GM12878 (cell line): ENCODE results near the gene ADAM19. TPM values are rescaled to one million over a fixed set of nuclear protein-coding genes. Genes with fewer than 3 reads are reported as not detected.

ENCODE experiments used
- ATAC-seq: fragments of 200-7000 bp; cut with Tn5 transposase; 3 replicates; pipeline ENCODE4 v1.9.1; 2020; ENCODE audit warnings: mild to moderate bottlenecking, moderate library complexity
- BruUV-seq: library from RNA; stranded (reverse); fragments of 400-500 nt; replicated peaks from 2 replicates; lab custom pipeline; 2021; lab: Mats Ljungman, UMichigan
- CTCF ChIA-PET: fragments of 300-600 bp; sonication (Branson Sonifier 250); formaldehyde crosslinking; extraction: SDS; loops from one replicate; lab custom pipeline; 2021; ENCODE audit warnings: inconsistent platforms; lab: Yijun Ruan, JAX
- POLR2A ChIA-PET: fragments of 350-600 bp; formaldehyde crosslinking; extraction: SDS; loops from one replicate; lab custom pipeline; 2021; ENCODE audit warnings: inconsistent platforms; lab: Charles Lee
- RAD21 ChIA-PET: fragments of 300-600 bp; sonication (Branson Sonifier 250); formaldehyde crosslinking; loops from one replicate; lab custom pipeline; 2023; ENCODE audit warnings: antibody characterized with exemption; ENCODE audit not compliant: unreplicated experiment; lab: Charles Lee
- SMC1A ChIA-PET: fragments of 300-600 bp; sonication (Branson Sonifier 250); formaldehyde crosslinking; loops from one replicate; lab custom pipeline; 2023; ENCODE audit not compliant: unreplicated experiment, uncharacterized antibody; lab: Charles Lee
- DNase-seq: peaks from one replicate; pipeline ENCODE4 v3.0.0-alpha.2; 2011; ENCODE audit warnings: low read depth, low spot score
- FAIRE-seq: peaks from 3 replicates; lab custom pipeline; 2011; peaks lifted over from hg19 to GRCh38; lab: Jason Lieb, UNC
- H2AFZ ChIP-seq: 2 replicates; pipeline ENCODE4 v1.6.0; 2011; ENCODE audit warnings: low read depth, low read length, control low read depth; ENCODE audit not compliant: control insufficient read depth
- H3K27ac ChIP-seq: 2 replicates; pipeline ENCODE4 v1.5.1; 2011; ENCODE audit warnings: control low read depth; ENCODE audit not compliant: control insufficient read depth, insufficient read depth
- H3K27me3 ChIP-seq, 2 experiments: replicated peaks in 1 of 2; 2 replicates each; pipeline versions ENCODE4 v1.6.0 to v1.6.1; 2011; ENCODE audit warnings: low read length in 1 of 2; ENCODE audit not compliant: control insufficient read depth in 2 of 2, insufficient read depth in 2 of 2
- H3K36me3 ChIP-seq, 2 experiments: 2 replicates each; pipeline ENCODE4 v1.5.1; 2011; ENCODE audit warnings: low read length in 1 of 2; ENCODE audit not compliant: control insufficient read depth in 2 of 2, insufficient read depth in 2 of 2
- H3K4me1 ChIP-seq: 2 replicates; pipeline ENCODE4 v1.6.1; 2011; ENCODE audit warnings: mild to moderate bottlenecking, low read length, moderate library complexity, mixed read lengths; ENCODE audit not compliant: control insufficient read depth, insufficient read depth
- H3K4me2 ChIP-seq: 2 replicates; pipeline ENCODE4 v1.6.0; 2011; ENCODE audit warnings: control low read depth; ENCODE audit not compliant: control insufficient read depth, insufficient read depth
- H3K4me3 ChIP-seq: fragments of 200-600 bp; sonication (generic); 2 replicates; pipeline ENCODE4 v1.5.1; 2016
- H3K79me2 ChIP-seq: 2 replicates; pipeline ENCODE4 v1.6.0; 2011; ENCODE audit warnings: low read length; ENCODE audit not compliant: control insufficient read depth, insufficient read depth
- H3K9ac ChIP-seq: 2 replicates; pipeline ENCODE4 v1.8.0; 2011; ENCODE audit warnings: low read length, control low read depth, mixed read lengths; ENCODE audit not compliant: control insufficient read depth, insufficient read depth
- H3K9me3 ChIP-seq: replicated peaks from 3 replicates; pipeline ENCODE4 v1.5.1; 2011; ENCODE audit warnings: mild to moderate bottlenecking, low read length; ENCODE audit not compliant: control insufficient read depth, insufficient read depth
- H4K20me1 ChIP-seq: 2 replicates; pipeline ENCODE4 v1.6.0; 2011; ENCODE audit not compliant: control insufficient read depth, insufficient read depth
- CREM ChIP-seq: IDR thresholded peaks from 2 replicates; pipeline ENCODE4 v1.6.1; 2014; ENCODE audit warnings: antibody characterized with exemption, low read depth
- MEF2A ChIP-seq: IDR thresholded peaks from 2 replicates; pipeline ENCODE4 v1.6.1; 2011; ENCODE audit warnings: low read depth, mild to moderate bottlenecking, low read length, moderate library complexity; ENCODE audit not compliant: insufficient read depth
- MEF2B ChIP-seq: fragments of 450-650 bp; IDR thresholded peaks from 2 replicates; pipeline ENCODE4 v1.6.1; 2018; ENCODE audit warnings: mild to moderate bottlenecking, moderate library complexity; ENCODE audit not compliant: partially characterized antibody, poor library complexity, severe bottlenecking
- NFYB ChIP-seq: IDR thresholded peaks from 2 replicates; pipeline ENCODE4 v1.6.1; 2011; ENCODE audit warnings: low read depth, mild to moderate bottlenecking, low read length, improper control_type of control experiment, moderate library complexity; ENCODE audit not compliant: insufficient read depth
- ZNF207 ChIP-seq: fragments of 450-650 bp; IDR thresholded peaks from 2 replicates; pipeline ENCODE4 v1.6.1; 2014; ENCODE audit warnings: antibody characterized with exemption, mild to moderate bottlenecking, borderline replicate concordance
- WGBS: methylation state at CpG from one replicate; pipeline ENCODE4 v1.1.6; 2016; ENCODE audit warnings: low lambda C conversion rate; ENCODE audit not compliant: insufficient replicate concordance, insufficient coverage; ENCODE audit errors: missing lambda C conversion rate; 5-methylcytosine and 5-hydroxymethylcytosine counted together
- in situ Hi-C: fragments of 300-500 bp; cut with MboI; formaldehyde crosslinking; loops from 9 replicates; pipeline ENCODE4 v1.14.3; 2018; ENCODE audit warnings: mixed read lengths
- intact Hi-C: fragments of 100-400 bp; cut with micrococcal nuclease; formaldehyde crosslinking; loops from one replicate; pipeline ENCODE4 v1.14.2; 2022; ENCODE audit not compliant: unreplicated experiment
- polyA plus RNA-seq, 11 experiments: library from polyadenylated mRNA; depleted of rRNA in 4 of 11; unstranded in 6 of 11; stranded (reverse) in 5 of 11; fragments of >200 nt; fragmentation: Nextera tagmentation in 4 of 11; fragmentation: Illumina TruSeq in 1 of 11; extraction: Ambion mirVana in 4 of 11; extraction: Trizol in 1 of 11; gene quantifications; 1 replicate in 1 of 11; 2 replicates in 10 of 11; pipeline versions ENCODE4 v1.2.1 to v1.2.3, GENCODE V29; 2011 to 2016; ENCODE audit warnings: inconsistent platforms in 2 of 11, missing spikeins in 2 of 11, low read depth in 1 of 11
- total RNA-seq, 4 experiments: library from RNA; depleted of rRNA in 3 of 4; stranded (reverse); fragments of >200 nt in 3 of 4; fragmentation: Illumina TruSeq in 1 of 4; extraction: Trizol in 1 of 4; gene quantifications; 2 replicates each; pipeline versions ENCODE4 v1.2.1 to v1.2.3, GENCODE V29; 2013 to 2021

Gene ADAM19
- total and polyA plus RNA-seq, 10 of the 15 experiments (the other 5 are each of a cell fraction or from before 2014, with no cell fraction given), result 16.0 to 92.8 (median 44.7) TPM

DNA sequence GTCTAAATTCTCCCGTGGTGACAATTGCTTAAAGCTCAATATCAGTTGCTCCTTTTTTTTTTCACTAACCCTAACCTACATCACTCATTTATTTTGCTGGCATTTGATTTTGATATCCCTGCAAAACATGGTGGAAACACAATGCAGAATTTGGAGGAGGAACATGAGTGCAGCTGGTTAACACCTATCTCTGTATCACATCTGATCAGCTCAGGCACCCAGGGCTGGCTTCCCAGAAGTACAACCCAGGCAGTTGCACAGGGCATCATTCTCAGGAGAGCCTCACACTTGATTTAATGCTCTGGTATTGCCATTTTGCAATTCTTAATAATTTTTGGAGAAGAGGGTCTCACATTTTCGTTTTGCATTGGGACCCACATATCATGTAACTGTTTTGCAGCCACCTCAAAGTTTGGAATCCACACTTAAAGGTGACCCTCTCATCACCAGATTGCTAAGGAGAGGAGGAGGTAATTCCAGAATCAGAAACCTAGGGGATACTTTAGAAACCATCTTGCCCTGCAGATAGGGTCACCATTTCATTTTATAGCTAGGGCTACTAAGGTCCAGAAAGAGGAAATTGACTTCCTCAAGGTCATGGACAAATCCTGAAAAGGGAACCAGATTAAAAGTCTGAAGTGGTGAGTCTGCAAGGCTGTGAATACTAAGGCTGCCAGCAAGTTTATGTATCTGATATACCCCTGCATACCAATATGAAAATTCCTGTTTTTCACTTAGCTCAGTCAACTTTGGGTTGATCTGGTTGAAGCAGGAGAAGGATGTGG is 19.3 kb upstream of the ADAM19 start:
- no peaks in the 10 kb centered on the region; the same call in 1 of the 3 replicates for H3K9me3 ChIP-seq
- POLR2A ChIA-PET, result interaction anchor here (0.5 to 4.5 kb wide), 19 partner anchors 10 to 1360 kb away, joined by 3 to 25 read pairs (median 4); partner anchors contain the start of genes SOX30 and THG1L
- H3K79me2 ChIP-seq, result no peaks in the 10 kb centered on the region
- no peak for DNase-seq
- H3K36me3 ChIP-seq, result no peaks in the 10 kb centered on the region
- intact Hi-C loops (loop anchor here (1.0 to 10.0 kb wide), 4 partner anchors 12 to 680 kb away; no protein-coding TSS in a partner anchor), in situ Hi-C loops (no loop called here)
- TSS peak; percentile 74 for BruUV-seq
- RAD21 ChIA-PET, result interaction anchor here (0.7 to 9.3 kb wide), 17 partner anchors 8 to 312 kb away, joined by 3 to 90 read pairs (median 9); partner anchors contain the start of genes ADAM19, LSM11 and THG1L
- no peaks in the 10 kb centered on the region for H3K27me3 ChIP-seq
- SMC1A ChIA-PET, result interaction anchor here (0.6 to 11.0 kb wide), 19 partner anchors 11 to 1589 kb away, joined by 3 to 146 read pairs (median 6); partner anchors contain the start of genes C5orf52, LSM11 and THG1L
- no peak overlapping the region for H3K4me3 ChIP-seq
- ATAC-seq, result no peak
- no peak for FAIRE-seq
- WGBS, result 23% methylated on average over 2 of the region's 2 CpGs
- peaks cover 80% of the 10 kb centered on the region for H3K4me1 ChIP-seq
- no peaks in the 10 kb centered on the region for H4K20me1 ChIP-seq
- peak overlapping the region; percentile 51 for H3K4me2 ChIP-seq
- H3K27ac ChIP-seq, result peak overlapping the region; percentile 45
- no peak overlapping the region for H2AFZ ChIP-seq
- CTCF ChIA-PET, result interaction anchor here (0.5 to 3.4 kb wide), 17 partner anchors 10 to 149 kb away, joined by 3 to 14 read pairs (median 3); partner anchors contain the start of gene LSM11
- TF ChIP-seq ZNF207, result no peak
- TF ChIP-seq NFYB, result no peak
- no peak for TF ChIP-seq CREM
- no peak for TF ChIP-seq MEF2A
- no peak for TF ChIP-seq MEF2B
- H3K9ac ChIP-seq, result no peak overlapping the region; the same call in 1 of the 2 replicates
